ENCODE data around the gene C14orf39.
"Not testable (repeated sequence)": the region's sequence is repeated elsewhere in the genome, so short reads cannot be mapped to it uniquely, and the experiment has no call there.

Gene C14orf39

GRCh38 chr14:60488175-60488574, 2.3 kb upstream of the C14orf39 start:
- DNase-seq: no peak

- no peak for DNase-seq
Measured at GRCh38 chr14:60487211-60487610, 1.3 kb upstream of the C14orf39 start.

GRCh38 chr14:60485057-60485597, 736 bp downstream of the C14orf39 start:
- no peak for DNase-seq

GRCh38 chr14:60482743-60483142, 3.1 kb downstream of the C14orf39 start:
- DNase-seq: no peak

GRCh38 chr14:60480248-60480647, 5.6 kb downstream of the C14orf39 start:
- not testable (repeated sequence) for DNase-seq

GRCh38 chr14:60455875-60456274, 30.0 kb downstream of the C14orf39 start:
- DNase-seq: no peak

GRCh38 chr14:60430276-60430675, 55.6 kb downstream of the C14orf39 start:
- no peak for DNase-seq

GRCh38 chr14:60420050-60420449, 65.8 kb downstream of the C14orf39 start:
- DNase-seq: no peak

- DNase-seq: not testable (repeated sequence)
Measured at GRCh38 chr14:60397550-60397949, 88.3 kb downstream of the C14orf39 start.

- no peak for DNase-seq
Measured at GRCh38 chr14:60396718-60397343, 89.0 kb downstream of the C14orf39 start.
